ENCODE results near the gene PSMA5. TPM values are rescaled to one million over a fixed set of nuclear protein-coding genes. Genes with fewer than 3 reads are reported as not detected.

The PSMA5 gene
- total RNA-seq, 1 donor from 2014 or later: 99.8 TPM

DNA sequence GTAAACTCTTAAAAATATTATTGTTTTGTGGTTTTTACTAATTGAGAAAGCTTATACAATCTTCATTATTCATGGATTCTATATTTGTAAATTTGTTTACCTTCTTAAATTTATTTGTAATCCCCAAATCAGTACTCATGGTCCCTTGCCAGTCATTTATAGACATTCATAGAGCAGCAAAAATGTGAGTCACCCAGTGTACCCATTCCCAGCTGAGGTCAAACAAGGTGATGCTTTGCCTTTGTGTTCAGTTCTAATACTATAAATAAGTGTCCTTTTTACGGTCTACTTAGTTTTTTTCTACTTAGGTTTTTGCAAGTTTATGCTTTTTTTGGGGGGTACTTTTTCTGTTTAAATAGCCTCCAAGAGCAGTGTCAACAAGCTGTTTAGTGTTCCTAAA, 64.6 kb downstream of the PSMA5 start:
- no peaks in the 10 kb centered on the region for H3K27me3 Mint-ChIP-seq (ENCODE audit: low read depth)
- TF ChIP-seq CTCF (conservative IDR thresholded peaks at IDR 0.05): no peak

GRCh38 chr1:109361069-109361468, 65.2 kb downstream of the PSMA5 start:
- Mint-ChIP-seq H3K36me3 (ENCODE audit: low read depth) (no peaks in the 10 kb centered on the region), H3K4me3 (no peak overlapping the region), H3K4me1 (no peaks in the 10 kb centered on the region), H3K9me3 (no peaks in the 10 kb centered on the region), H3K27ac (ENCODE audit: unreplicated experiment) (no peak overlapping the region), H3K27me3 (ENCODE audit: low read depth) (no peaks in the 10 kb centered on the region)
- no peak for TF ChIP-seq CTCF (conservative IDR thresholded peaks at IDR 0.05)
- DNase-seq (ENCODE audit: low read depth, low spot score): no peak

More for the DNA sequence above, 64.6 kb downstream of the PSMA5 start:
- H3K4me1 Mint-ChIP-seq: no peaks in the 10 kb centered on the region
- H3K9me3 Mint-ChIP-seq: no peaks in the 10 kb centered on the region
- no peaks in the 10 kb centered on the region for H3K36me3 Mint-ChIP-seq (ENCODE audit: low read depth)
- DNase-seq (ENCODE audit: low read depth, low spot score): no peak
- no peak overlapping the region for H3K27ac Mint-ChIP-seq (ENCODE audit: unreplicated experiment)
- no peak overlapping the region for H3K4me3 Mint-ChIP-seq

GRCh38 chr1:109357616-109358015, 68.6 kb downstream of the PSMA5 start:
- H3K4me1 Mint-ChIP-seq: no peaks in the 10 kb centered on the region

DNA sequence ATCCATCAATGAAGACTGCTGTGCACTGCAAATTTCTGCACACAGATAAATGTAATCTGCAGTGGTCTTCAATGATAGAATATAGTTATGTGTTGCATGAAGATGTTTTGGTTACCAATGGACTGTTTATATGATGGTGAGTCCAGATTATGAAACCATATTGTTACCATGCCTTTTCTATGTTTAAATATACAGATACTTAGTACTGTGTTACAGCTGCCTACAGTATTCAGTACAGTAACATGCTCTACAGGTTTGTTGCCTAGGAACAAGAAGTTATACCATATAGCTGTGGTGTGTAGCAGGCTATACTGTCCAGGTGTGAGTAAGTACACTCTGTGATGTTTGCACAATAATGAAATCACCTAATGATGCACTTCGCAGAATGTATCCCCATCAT, 69.3 kb downstream of the PSMA5 start:
- Mint-ChIP-seq H3K27me3 (ENCODE audit: low read depth) (no peaks in the 10 kb centered on the region), H3K9me3 (no peaks in the 10 kb centered on the region), H3K4me1 (no peaks in the 10 kb centered on the region), H3K4me3 (no peak overlapping the region), H3K36me3 (ENCODE audit: low read depth) (no peaks in the 10 kb centered on the region), H3K27ac (ENCODE audit: unreplicated experiment) (no peak overlapping the region)
- no peak for DNase-seq (ENCODE audit: low read depth, low spot score)
- no peak for TF ChIP-seq CTCF (conservative IDR thresholded peaks at IDR 0.05)

More at GRCh38 chr1:109357616-109358015, 68.6 kb downstream of the PSMA5 start:
- no peak for DNase-seq (ENCODE audit: low read depth, low spot score)
- Mint-ChIP-seq H3K27ac (ENCODE audit: unreplicated experiment) (no peak overlapping the region), H3K4me3 (no peak overlapping the region), H3K9me3 (no peaks in the 10 kb centered on the region), H3K27me3 (ENCODE audit: low read depth) (no peaks in the 10 kb centered on the region), H3K36me3 (ENCODE audit: low read depth) (no peaks in the 10 kb centered on the region)
- no peak for TF ChIP-seq CTCF (conservative IDR thresholded peaks at IDR 0.05)

GRCh38 chr1:109356505-109356904, 69.7 kb downstream of the PSMA5 start:
- no peak overlapping the region for H3K27ac Mint-ChIP-seq (ENCODE audit: unreplicated experiment)
- H3K4me3 Mint-ChIP-seq: no peak overlapping the region
- no peaks in the 10 kb centered on the region for H3K36me3 Mint-ChIP-seq (ENCODE audit: low read depth)
- TF ChIP-seq CTCF (conservative IDR thresholded peaks at IDR 0.05): no peak
- no peak for DNase-seq (ENCODE audit: low read depth, low spot score)
- no peaks in the 10 kb centered on the region for H3K9me3 Mint-ChIP-seq
- H3K27me3 Mint-ChIP-seq (ENCODE audit: low read depth): no peaks in the 10 kb centered on the region
- no peaks in the 10 kb centered on the region for H3K4me1 Mint-ChIP-seq

- DNase-seq (ENCODE audit: low read depth, low spot score): no peak
- no peak overlapping the region for H3K27ac Mint-ChIP-seq (ENCODE audit: unreplicated experiment)
- no peaks in the 10 kb centered on the region for H3K4me1 Mint-ChIP-seq
- no peak overlapping the region for H3K4me3 Mint-ChIP-seq
- no peak for TF ChIP-seq CTCF (conservative IDR thresholded peaks at IDR 0.05)
- no peaks in the 10 kb centered on the region for H3K36me3 Mint-ChIP-seq (ENCODE audit: low read depth)
- H3K27me3 Mint-ChIP-seq (ENCODE audit: low read depth): no peaks in the 10 kb centered on the region
- no peaks in the 10 kb centered on the region for H3K9me3 Mint-ChIP-seq
These were observed 71.3 kb downstream of the PSMA5 start for GRCh38 chr1:109354929-109355328.
